ENCODE data around the gene ODF2L. TPM values are rescaled to one million over a fixed set of nuclear protein-coding genes. Genes with fewer than 3 reads are reported as not detected.

ODF2L gene
- total RNA-seq = 10 to 100 TPM; 57.4 to 68.1 TPM

- DNase-seq = peak; percentile 88
- H3K4me1 Mint-ChIP-seq = peaks cover 26% of the 10 kb centered on the region
- no peaks in the 10 kb centered on the region for H3K9me3 Mint-ChIP-seq
- peak within 1 kb of the TSS; percentile 93 for H3K27ac Mint-ChIP-seq
- POLR2A ChIA-PET = interaction anchor here (1.0 to 1.9 kb wide), 7 partner anchors 8 to 519 kb away, joined by 3 to 14 read pairs (median 8); partner anchors contain the start of genes HS2ST1, SELENOF and SH3GLB1
- H3K4me3 Mint-ChIP-seq = peak within 1 kb of the TSS; percentile 96
- no peaks in the 10 kb centered on the region for H3K27me3 Mint-ChIP-seq
- peak; percentile 100 for ATAC-seq (ENCODE audit: low read depth)
- peaks cover 17% of the 10 kb centered on the region for H3K36me3 Mint-ChIP-seq
These were observed at the start of gene ODF2L for GRCh38 chr1:86395751-86396497. Gene ODF2L (minus strand): TSS chr1:86396323. CDS start chr1:86387027, 9,296 bp downstream.

- Mint-ChIP-seq H3K4me1 (peaks cover 6% of the 10 kb centered on the region), H3K9me3 (no peaks in the 10 kb centered on the region), H3K27me3 (peaks cover 2% of the 10 kb centered on the region), H3K27ac (no peak overlapping the region), H3K36me3 (no peaks in the 10 kb centered on the region), H3K4me3 (no peak overlapping the region)
- POLR2A ChIA-PET = no interaction called here
- DNase-seq (no peak), ATAC-seq (ENCODE audit: low read depth) (no peak)
These were observed 49.8 kb upstream of the ODF2L start for GRCh38 chr1:86445919-86446318.

- Mint-ChIP-seq H3K4me3 (no peak overlapping the region), H3K36me3 (no peaks in the 10 kb centered on the region), H3K4me1 (peaks cover 6% of the 10 kb centered on the region), H3K27ac (no peak overlapping the region), H3K27me3 (peaks cover 10% of the 10 kb centered on the region), H3K9me3 (no peaks in the 10 kb centered on the region)
- DNase-seq (no peak), ATAC-seq (ENCODE audit: low read depth) (no peak)
- POLR2A ChIA-PET = no interaction called here
These were observed 45.9 kb upstream of the ODF2L start for GRCh38 chr1:86441997-86442396.

- no peaks in the 10 kb centered on the region for H3K9me3 Mint-ChIP-seq
- no peak overlapping the region for H3K27ac Mint-ChIP-seq
- H3K36me3 Mint-ChIP-seq = no peaks in the 10 kb centered on the region
- ATAC-seq (ENCODE audit: low read depth) = no peak
- peaks cover 11% of the 10 kb centered on the region for H3K27me3 Mint-ChIP-seq
- H3K4me3 Mint-ChIP-seq = no peak overlapping the region
- DNase-seq = no peak
- POLR2A ChIA-PET = no interaction called here
- peaks cover 6% of the 10 kb centered on the region for H3K4me1 Mint-ChIP-seq
These were observed 45.5 kb upstream of the ODF2L start for GRCh38 chr1:86441581-86441980.

- ATAC-seq (ENCODE audit: low read depth) (no peak), DNase-seq (no peak)
- POLR2A ChIA-PET = no interaction called here
- no peak overlapping the region for H3K27ac Mint-ChIP-seq
- H3K36me3 Mint-ChIP-seq = no peaks in the 10 kb centered on the region
- peaks cover 25% of the 10 kb centered on the region for H3K27me3 Mint-ChIP-seq
- no peaks in the 10 kb centered on the region for H3K9me3 Mint-ChIP-seq
- no peaks in the 10 kb centered on the region for H3K4me1 Mint-ChIP-seq
- H3K4me3 Mint-ChIP-seq = no peak overlapping the region
These were observed 39.9 kb upstream of the ODF2L start for GRCh38 chr1:86436041-86436440.

- DNase-seq (no peak), ATAC-seq (ENCODE audit: low read depth) (no peak)
- Mint-ChIP-seq H3K27me3 (peaks cover 25% of the 10 kb centered on the region), H3K4me1 (no peaks in the 10 kb centered on the region), H3K36me3 (no peaks in the 10 kb centered on the region), H3K9me3 (no peaks in the 10 kb centered on the region), H3K4me3 (no peak overlapping the region), H3K27ac (no peak overlapping the region)
- POLR2A ChIA-PET = no interaction called here
These were observed 39.2 kb upstream of the ODF2L start for GRCh38 chr1:86435327-86435726.

- Mint-ChIP-seq H3K9me3 (no peaks in the 10 kb centered on the region), H3K4me3 (no peak overlapping the region)
These were observed 37.9 kb upstream of the ODF2L start for GRCh38 chr1:86434059-86434458.

GRCh38 chr1:86430376-86430775 is 34.3 kb upstream of the ODF2L start:
- POLR2A ChIA-PET = interaction anchor here (0.5 to 1.1 kb wide), 3 partner anchors 34 to 274 kb away, joined by 3 to 6 read pairs (median 3); partner anchors contain the start of genes ODF2L and SH3GLB1
- ATAC-seq (ENCODE audit: low read depth) = no peak
- H3K27me3 Mint-ChIP-seq = peaks cover 12% of the 10 kb centered on the region

More at GRCh38 chr1:86434059-86434458, 37.9 kb upstream of the ODF2L start:
- Mint-ChIP-seq H3K36me3 (no peaks in the 10 kb centered on the region), H3K27ac (no peak overlapping the region), H3K4me1 (no peaks in the 10 kb centered on the region), H3K27me3 (peaks cover 25% of the 10 kb centered on the region)
- POLR2A ChIA-PET = no interaction called here
- ATAC-seq (ENCODE audit: low read depth) (no peak), DNase-seq (no peak)

GRCh38 chr1:86429835-86430234 is 33.7 kb upstream of the ODF2L start:
- ATAC-seq (ENCODE audit: low read depth) (no peak), DNase-seq (no peak)
- POLR2A ChIA-PET = interaction anchor here (0.5 to 1.1 kb wide), 3 partner anchors 34 to 274 kb away, joined by 3 to 6 read pairs (median 3); partner anchors contain the start of genes ODF2L and SH3GLB1
- H3K27ac Mint-ChIP-seq = no peak overlapping the region
- H3K9me3 Mint-ChIP-seq = no peaks in the 10 kb centered on the region
- H3K4me3 Mint-ChIP-seq = no peak overlapping the region
- no peaks in the 10 kb centered on the region for H3K36me3 Mint-ChIP-seq
- peaks cover 14% of the 10 kb centered on the region for H3K27me3 Mint-ChIP-seq
- H3K4me1 Mint-ChIP-seq = no peaks in the 10 kb centered on the region

More at GRCh38 chr1:86430376-86430775, 34.3 kb upstream of the ODF2L start:
- H3K9me3 Mint-ChIP-seq = no peaks in the 10 kb centered on the region
- H3K4me3 Mint-ChIP-seq = no peak overlapping the region
- no peaks in the 10 kb centered on the region for H3K36me3 Mint-ChIP-seq
- no peak for DNase-seq
- H3K27ac Mint-ChIP-seq = no peak overlapping the region
- H3K4me1 Mint-ChIP-seq = no peaks in the 10 kb centered on the region

GRCh38 chr1:86429122-86429725 is 33.1 kb upstream of the ODF2L start:
- DNase-seq = no peak
- ATAC-seq (ENCODE audit: low read depth) = no peak
- Mint-ChIP-seq H3K9me3 (no peaks in the 10 kb centered on the region), H3K27ac (no peak overlapping the region), H3K4me3 (no peak overlapping the region), H3K36me3 (no peaks in the 10 kb centered on the region), H3K27me3 (peaks cover 15% of the 10 kb centered on the region), H3K4me1 (no peaks in the 10 kb centered on the region)
- POLR2A ChIA-PET = interaction anchor here (0.9 to 1.1 kb wide), 2 partner anchors 33 to 275 kb away, joined by 3 to 6 read pairs; partner anchors contain the start of genes ODF2L and SH3GLB1

GRCh38 chr1:86423873-86424272 is 27.8 kb upstream of the ODF2L start, which contains the start of gene CLCA2:
Gene CLCA2 (plus strand): TSS chr1:86424171. CDS start chr1:86424248, 77 bp downstream.
- Mint-ChIP-seq H3K27ac (no peak within 1 kb of the TSS), H3K4me3 (no peak within 1 kb of the TSS), H3K36me3 (no peaks in the 10 kb centered on the region), H3K9me3 (no peaks in the 10 kb centered on the region), H3K27me3 (peaks cover 10% of the 10 kb centered on the region), H3K4me1 (peaks cover 2% of the 10 kb centered on the region)
- ATAC-seq (ENCODE audit: low read depth) (no peak), DNase-seq (no peak)
- POLR2A ChIA-PET = no interaction called here

GRCh38 chr1:86423473-86423872 is 27.4 kb upstream of the ODF2L start:
- no peak for ATAC-seq (ENCODE audit: low read depth)
- Mint-ChIP-seq H3K4me1 (peaks cover 2% of the 10 kb centered on the region), H3K27me3 (peaks cover 10% of the 10 kb centered on the region), H3K4me3 (no peak overlapping the region), H3K36me3 (no peaks in the 10 kb centered on the region), H3K9me3 (no peaks in the 10 kb centered on the region), H3K27ac (no peak overlapping the region)
- POLR2A ChIA-PET = no interaction called here
- no peak for DNase-seq

GRCh38 chr1:86421601-86422280 is 25.6 kb upstream of the ODF2L start:
- Mint-ChIP-seq H3K4me1 (peaks cover 2% of the 10 kb centered on the region), H3K4me3 (no peak overlapping the region), H3K27ac (no peak overlapping the region), H3K36me3 (no peaks in the 10 kb centered on the region), H3K27me3 (peaks cover 10% of the 10 kb centered on the region), H3K9me3 (no peaks in the 10 kb centered on the region)
- POLR2A ChIA-PET = no interaction called here
- ATAC-seq (ENCODE audit: low read depth) (no peak), DNase-seq (no peak)
